ENCODE results near the gene SLC25A36.
"Not testable (repeated sequence)": the region's sequence is repeated elsewhere in the genome, so short reads cannot be mapped to it uniquely, and the experiment has no call there.

The SLC25A36 gene

GRCh38 chr3:140933109-140933508, 8.5 kb upstream of the SLC25A36 start:
- no peak for DNase-seq

- DNase-seq, result no peak
Measured at GRCh38 chr3:140933552-140933951, 8.1 kb upstream of the SLC25A36 start.

- DNase-seq, result not testable (repeated sequence)
Measured at GRCh38 chr3:140939305-140939704, 2.3 kb upstream of the SLC25A36 start.

GRCh38 chr3:140941090-140941433, 574 bp upstream of the SLC25A36 start:
- no peak for DNase-seq

GRCh38 chr3:140942221-140943104, 827 bp downstream of the SLC25A36 start:
- DNase-seq, result peak; percentile 47

- no peak for DNase-seq
Measured at GRCh38 chr3:140943781-140944552, 2.3 kb downstream of the SLC25A36 start.

- DNase-seq, result no peak
Measured at GRCh38 chr3:140948460-140949249, 7.0 kb downstream of the SLC25A36 start.

GRCh38 chr3:140950144-140950543, 8.5 kb downstream of the SLC25A36 start:
- no peak for DNase-seq

- DNase-seq, result no peak
Measured at GRCh38 chr3:140950863-140951262, 9.2 kb downstream of the SLC25A36 start.

- not testable (repeated sequence) for DNase-seq
Measured at GRCh38 chr3:140951750-140952149, 10.1 kb downstream of the SLC25A36 start.

- no peak for DNase-seq
Measured at GRCh38 chr3:140953028-140953960, 11.7 kb downstream of the SLC25A36 start.

GRCh38 chr3:140954576-140954975, 12.9 kb downstream of the SLC25A36 start:
- DNase-seq, result no peak

GRCh38 chr3:140955645-140956044, 14.0 kb downstream of the SLC25A36 start:
- no peak for DNase-seq

GRCh38 chr3:140956058-140956835, 14.6 kb downstream of the SLC25A36 start:
- DNase-seq, result no peak

- DNase-seq, result no peak
Measured at GRCh38 chr3:140972833-140973232, 31.2 kb downstream of the SLC25A36 start.

GRCh38 chr3:140974900-140975299, 33.3 kb downstream of the SLC25A36 start:
- no peak for DNase-seq

- DNase-seq, result no peak
Measured at GRCh38 chr3:140980663-140981062, 39.0 kb downstream of the SLC25A36 start.

GRCh38 chr3:140987792-140988191, 46.2 kb downstream of the SLC25A36 start:
- DNase-seq, result not testable (repeated sequence)

- DNase-seq, result no peak
Measured at GRCh38 chr3:140994316-140994715, 52.7 kb downstream of the SLC25A36 start.

GRCh38 chr3:140994861-140995260, 53.2 kb downstream of the SLC25A36 start:
- not testable (repeated sequence) for DNase-seq

- no peak for DNase-seq
Measured at GRCh38 chr3:140995881-140996280, 54.2 kb downstream of the SLC25A36 start.

Data from midbrain (tissue), 1 donor.